Sigmoid colon (tissue), 7 donors: ENCODE results near the gene PSMB7. TPM values are rescaled to one million over a fixed set of nuclear protein-coding genes. Genes with fewer than 3 reads are reported as not detected.

Experiments
- DNase-seq: peaks from one replicate; pipeline ENCODE4 v3.0.0-alpha.2; 2019
- H3K27ac ChIP-seq, 4 donors: fragments of 200-600 bp; sonication (generic); one replicate each; pipeline ENCODE4 v1.5.1; 2016 to 2019; ENCODE audit warnings: mild to moderate bottlenecking in 1 of 4
- H3K27me3 ChIP-seq, 3 donors: fragments of 200-600 bp; sonication (generic); one replicate each; pipeline ENCODE4 v1.5.1; 2019; ENCODE audit warnings: mild to moderate bottlenecking in 1 of 3
- H3K36me3 ChIP-seq, 4 donors: fragments of 200-600 bp; sonication (generic); one replicate each; pipeline ENCODE4 v1.5.1; 2016 to 2019
- H3K4me1 ChIP-seq, 4 donors: fragments of 200-600 bp; sonication (generic); one replicate each; pipeline ENCODE4 v1.5.1; 2017 to 2019
- H3K4me3 ChIP-seq, 4 donors: fragments of 200-600 bp; sonication (generic); one replicate each; pipeline ENCODE4 v1.5.1; 2017 to 2019; ENCODE audit warnings: mild to moderate bottlenecking in 2 of 4, moderate library complexity in 1 of 4
- H3K9me3 ChIP-seq, 4 donors: fragments of 200-600 bp in 3 of 4; sonication (generic) in 3 of 4; one replicate each; pipeline versions ENCODE4 v1.5.1 to v1.6.1; 2013 to 2019
- EP300 ChIP-seq, 4 donors: sonication (generic); formaldehyde crosslinking; IDR thresholded peaks; one replicate each; pipeline ENCODE4 v1.6.1; 2017; ENCODE audit warnings: antibody characterized with exemption in 4 of 4
- POLR2A ChIP-seq, 2 donors: fragments of 450-650 bp; IDR thresholded peaks; one replicate each; pipeline ENCODE4 v1.6.1; 2016; ENCODE audit warnings: antibody characterized with exemption in 2 of 2, mild to moderate bottlenecking in 2 of 2, moderate library complexity in 2 of 2
- POLR2AphosphoS5 ChIP-seq, 4 donors: sonication (generic); formaldehyde crosslinking; IDR thresholded peaks; one replicate each; pipeline ENCODE4 v1.6.1; 2017; ENCODE audit warnings: antibody characterized with exemption in 4 of 4
- WGBS, 2 donors: extraction: QIAGEN DNeasy Blood & Tissue Kit; methylation state at CpG; one replicate each; pipeline ENCODE4 v1.1.7; 2013; 5-methylcytosine and 5-hydroxymethylcytosine counted together
- intact Hi-C: fragments of 100-400 bp; cut with DNase I; formaldehyde crosslinking; loops from one replicate; pipeline ENCODE4 v1.15.1; 2023
- polyA plus RNA-seq, 3 donors: library from polyadenylated mRNA; stranded (reverse); fragments of 200-250 nt; gene quantifications; one replicate each; pipeline ENCODE4 v1.2.3, GENCODE V29; 2013
- total RNA-seq, 4 donors: library from RNA; depleted of rRNA; stranded (reverse); fragments of >200 nt; gene quantifications; one replicate each; pipeline ENCODE4 v1.1.0, GENCODE V29; 2016
- TF ChIP-seq, protein P1 (sequence below), 4 experiments: fragments of 450-650 bp in 3 of 4; fragments of 200-600 bp in 1 of 4; IDR thresholded peaks; one replicate each; pipeline ENCODE4 v1.5.1; 2016 to 2019; ENCODE audit warnings: antibody characterized with exemption in 4 of 4, mild to moderate bottlenecking in 3 of 4, moderate library complexity in 2 of 4
- donor health status: healthy with polysubstance abuse.
- donor health status: Bipolar disorder and iron deficiency.
- donor health status: healthy.

PSMB7 gene
- total and polyA plus RNA-seq, 7 donors, result 136 to 179 (median 171) TPM

DNA sequence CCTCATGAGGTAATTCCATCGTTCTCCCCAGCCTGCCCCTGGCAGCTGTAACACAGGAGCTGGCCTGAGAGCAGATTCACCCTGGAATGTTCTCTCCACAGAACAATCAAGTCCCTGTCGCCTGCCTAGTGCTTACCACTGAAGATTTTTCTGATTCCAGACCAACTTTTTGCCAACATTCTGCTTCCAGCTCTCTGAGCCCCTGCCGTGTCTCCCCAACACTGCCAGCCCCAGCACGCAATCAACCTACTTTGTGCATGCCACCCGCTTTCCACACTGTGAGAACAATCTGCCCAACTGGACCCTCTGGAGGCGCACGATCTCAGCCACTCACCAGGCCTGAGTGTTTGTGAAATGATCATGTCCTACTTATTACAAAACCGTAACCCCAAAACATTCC is 62.6 kb downstream of the PSMB7 start:
- DNase-seq, result peak; percentile 51
- TF ChIP-seq EP300 (IDR thresholded peaks at IDR 0.05) (no peak), POLR2AphosphoS5 (IDR thresholded peaks at IDR 0.05) (no peak), POLR2A (IDR thresholded peaks at IDR 0.05) (no peak)
- TF ChIP-seq, protein P1, sequence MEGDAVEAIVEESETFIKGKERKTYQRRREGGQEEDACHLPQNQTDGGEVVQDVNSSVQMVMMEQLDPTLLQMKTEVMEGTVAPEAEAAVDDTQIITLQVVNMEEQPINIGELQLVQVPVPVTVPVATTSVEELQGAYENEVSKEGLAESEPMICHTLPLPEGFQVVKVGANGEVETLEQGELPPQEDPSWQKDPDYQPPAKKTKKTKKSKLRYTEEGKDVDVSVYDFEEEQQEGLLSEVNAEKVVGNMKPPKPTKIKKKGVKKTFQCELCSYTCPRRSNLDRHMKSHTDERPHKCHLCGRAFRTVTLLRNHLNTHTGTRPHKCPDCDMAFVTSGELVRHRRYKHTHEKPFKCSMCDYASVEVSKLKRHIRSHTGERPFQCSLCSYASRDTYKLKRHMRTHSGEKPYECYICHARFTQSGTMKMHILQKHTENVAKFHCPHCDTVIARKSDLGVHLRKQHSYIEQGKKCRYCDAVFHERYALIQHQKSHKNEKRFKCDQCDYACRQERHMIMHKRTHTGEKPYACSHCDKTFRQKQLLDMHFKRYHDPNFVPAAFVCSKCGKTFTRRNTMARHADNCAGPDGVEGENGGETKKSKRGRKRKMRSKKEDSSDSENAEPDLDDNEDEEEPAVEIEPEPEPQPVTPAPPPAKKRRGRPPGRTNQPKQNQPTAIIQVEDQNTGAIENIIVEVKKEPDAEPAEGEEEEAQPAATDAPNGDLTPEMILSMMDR (IDR thresholded peaks at IDR 0.05), result no peak
- Histone ChIP-seq H3K27me3 (no peaks in the 10 kb centered on the region), H3K9me3 (no peaks in the 10 kb centered on the region), H3K4me3 (no peak overlapping the region), H3K36me3 (peaks cover 4 to 93% (median 58%) of the 10 kb centered on the region in 4 donors), H3K27ac (no peak overlapping the region), H3K4me1 (peaks cover 0 to 3% (median 0%) of the 10 kb centered on the region in 4 donors)
- intact Hi-C loops, result no loop called here
- 89 to 92% methylated on average over 8 of the region's 8 CpGs for WGBS, 2 donors

DNA sequence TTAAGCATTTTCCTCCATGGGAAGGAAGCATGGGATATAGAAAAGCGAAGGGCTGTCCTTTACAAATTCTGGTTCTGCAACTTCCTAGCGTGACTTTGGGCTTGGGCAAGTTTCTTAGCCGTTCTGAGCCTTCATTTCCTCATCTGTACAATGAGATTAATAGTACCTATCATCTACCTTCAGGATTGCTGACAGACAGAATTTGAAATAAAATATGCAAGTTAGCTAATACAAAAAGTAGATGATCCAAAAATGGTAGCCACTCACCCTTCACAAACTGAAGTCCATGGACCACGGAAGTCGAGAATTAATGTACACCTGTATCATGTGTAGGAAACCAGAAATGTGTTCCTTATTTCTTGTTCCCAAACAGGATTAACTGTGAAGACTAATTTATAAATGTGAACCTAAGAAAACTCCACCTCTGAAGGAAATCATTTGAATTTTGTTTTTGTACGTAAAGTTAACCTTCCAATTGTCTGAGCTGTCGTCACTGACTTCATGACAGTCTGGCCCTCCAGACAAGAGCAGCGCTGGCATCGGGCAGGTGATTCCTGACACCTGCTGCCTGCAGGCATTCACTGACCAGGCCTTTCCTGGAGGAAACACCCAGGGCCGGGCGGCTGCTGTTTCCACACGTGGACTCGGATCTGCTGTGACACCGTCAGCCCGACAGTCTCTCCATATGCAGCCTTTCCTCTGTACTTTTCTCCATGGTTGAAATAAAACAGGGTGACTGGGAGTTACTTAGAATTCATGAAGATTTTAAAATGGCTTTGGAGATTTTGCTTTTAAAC is 63.4 kb downstream of the PSMB7 start:
- no peaks in the 10 kb centered on the region for H3K27me3 ChIP-seq
- H3K4me1 ChIP-seq, result peaks cover 0 to 3% (median 0%) of the 10 kb centered on the region in 4 donors
- intact Hi-C loops, result no loop called here
- 87 to 91% methylated on average over 15 of the region's 15 CpGs for WGBS, 2 donors
- no peak overlapping the region for H3K4me3 ChIP-seq
- no peak for TF ChIP-seq POLR2AphosphoS5 (IDR thresholded peaks at IDR 0.05)
- TF ChIP-seq, protein P1 (IDR thresholded peaks at IDR 0.05), result no peak
- TF ChIP-seq EP300 (IDR thresholded peaks at IDR 0.05), result no peak
- no peak for TF ChIP-seq POLR2A (IDR thresholded peaks at IDR 0.05)
- H3K36me3 ChIP-seq, result peaks cover 4 to 100% (median 61%) of the 10 kb centered on the region in 4 donors
- DNase-seq, result peak; percentile 61
- no peaks in the 10 kb centered on the region for H3K9me3 ChIP-seq
- H3K27ac ChIP-seq, result no peak overlapping the region

DNA sequence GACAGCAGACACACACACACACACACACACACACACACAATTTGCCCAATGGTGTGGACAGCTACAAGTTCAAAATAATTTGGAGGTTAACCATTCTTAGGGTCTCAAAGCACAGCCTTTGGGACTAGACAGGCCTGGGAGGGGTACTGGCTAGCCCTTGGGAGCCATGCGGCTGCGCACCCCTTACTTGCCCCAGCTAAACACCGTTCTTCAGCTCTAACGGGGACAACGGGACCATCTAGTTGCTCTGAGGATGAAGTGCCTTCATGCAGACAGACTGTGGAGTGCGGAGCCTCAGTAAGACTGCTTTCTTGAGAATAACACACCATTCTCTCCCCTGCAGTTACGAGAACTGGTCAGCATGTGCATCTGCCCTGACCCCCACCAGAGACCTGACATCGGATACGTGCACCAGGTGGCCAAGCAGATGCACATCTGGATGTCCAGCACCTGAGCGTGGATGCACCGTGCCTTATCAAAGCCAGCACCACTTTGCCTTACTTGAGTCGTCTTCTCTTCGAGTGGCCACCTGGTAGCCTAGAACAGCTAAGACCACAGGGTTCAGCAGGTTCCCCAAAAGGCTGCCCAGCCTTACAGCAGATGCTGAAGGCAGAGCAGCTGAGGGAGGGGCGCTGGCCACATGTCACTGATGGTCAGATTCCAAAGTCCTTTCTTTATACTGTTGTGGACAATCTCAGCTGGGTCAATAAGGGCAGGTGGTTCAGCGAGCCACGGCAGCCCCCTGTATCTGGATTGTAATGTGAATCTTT is 64.6 kb downstream of the PSMB7 start:
- H3K27me3 ChIP-seq, result no peaks in the 10 kb centered on the region
- peaks cover 0 to 3% (median 0%) of the 10 kb centered on the region in 4 donors for H3K4me1 ChIP-seq
- WGBS, 2 donors, result 84 to 92% methylated on average over 16 of the region's 16 CpGs
- no peaks in the 10 kb centered on the region for H3K9me3 ChIP-seq
- no peak overlapping the region for H3K27ac ChIP-seq
- no peak for TF ChIP-seq POLR2A (IDR thresholded peaks at IDR 0.05)
- TF ChIP-seq POLR2AphosphoS5 (IDR thresholded peaks at IDR 0.05), result peak in 1 of 4 donors; percentile 14
- intact Hi-C loops, result no loop called here
- peak; percentile 49 for DNase-seq
- no peak overlapping the region for H3K4me3 ChIP-seq
- peaks cover 4 to 96% (median 62%) of the 10 kb centered on the region in 4 donors for H3K36me3 ChIP-seq

- TF ChIP-seq POLR2AphosphoS5 (IDR thresholded peaks at IDR 0.05) (peak in 1 of 4 donors; percentile 11), POLR2A (IDR thresholded peaks at IDR 0.05) (no peak)
- TF ChIP-seq, protein P1 (IDR thresholded peaks at IDR 0.05), result no peak
- intact Hi-C loops, result no loop called here
- WGBS, 2 donors, result 91 to 94% methylated on average over 25 of the region's 25 CpGs
- peaks cover 0 to 3% (median 0%) of the 10 kb centered on the region in 4 donors for H3K4me1 ChIP-seq
- no peaks in the 10 kb centered on the region for H3K9me3 ChIP-seq
- peak; percentile 40 for DNase-seq
- H3K36me3 ChIP-seq, result peaks cover 4 to 96% (median 61%) of the 10 kb centered on the region in 4 donors
- H3K4me3 ChIP-seq, result no peak overlapping the region
- no peaks in the 10 kb centered on the region for H3K27me3 ChIP-seq
- no peak overlapping the region for H3K27ac ChIP-seq
Observed at GRCh38 chr9:124349675-124350493, 65.4 kb downstream of the PSMB7 start.
